Mesenchymal stem cell (in vitro differentiated cells and primary cell): ENCODE measurements around the gene NRXN3.

Source experiments
- DNase-seq: peaks from one replicate; pipeline ENCODE4 v3.0.0-alpha.2; 2013
- H2AFZ ChIP-seq: one replicate; pipeline ENCODE4 v1.6.1; 2013; ENCODE audit warnings: low read depth, mild to moderate bottlenecking, control low read depth, inconsistent platforms, low read length, moderate library complexity
- H2AK5ac ChIP-seq: 2 replicates; pipeline ENCODE4 v1.6.1; 2013; ENCODE audit warnings: low read length, moderate library complexity, mild to moderate bottlenecking, inconsistent platforms; ENCODE audit not compliant: severe bottlenecking
- H2BK120ac ChIP-seq: one replicate; pipeline ENCODE4 v1.6.1; 2013; ENCODE audit warnings: low read depth, mild to moderate bottlenecking, inconsistent platforms, low read length, moderate library complexity
- H2BK12ac ChIP-seq, 2 experiments: one replicate each; pipeline ENCODE4 v1.6.1; 2013; ENCODE audit warnings: inconsistent platforms in 2 of 2, low read length in 2 of 2, mild to moderate bottlenecking in 2 of 2, moderate library complexity in 2 of 2, control low read depth in 1 of 2
- H2BK15ac ChIP-seq: one replicate; pipeline ENCODE4 v1.6.1; 2013; ENCODE audit warnings: mild to moderate bottlenecking, low read depth, inconsistent platforms; ENCODE audit not compliant: poor library complexity, severe bottlenecking
- H2BK5ac ChIP-seq: 2 replicates; pipeline ENCODE4 v1.6.1; 2013; ENCODE audit warnings: low read depth, mild to moderate bottlenecking, low read length, control low read depth, inconsistent platforms; ENCODE audit not compliant: poor library complexity, severe bottlenecking
- H3K14ac ChIP-seq, 2 experiments: one replicate each; pipeline ENCODE4 v1.6.1; 2013; ENCODE audit warnings: inconsistent platforms in 2 of 2, low read length in 2 of 2, control low read depth in 1 of 2, mild to moderate bottlenecking in 1 of 2, moderate library complexity in 1 of 2
- H3K18ac ChIP-seq, 2 experiments: one replicate each; pipeline ENCODE4 v1.6.1; 2013; ENCODE audit warnings: inconsistent platforms in 2 of 2, low read length in 2 of 2, control low read depth in 1 of 2, low read depth in 1 of 2, mild to moderate bottlenecking in 1 of 2
- H3K23ac ChIP-seq, 2 experiments: one replicate each; pipeline ENCODE4 v1.6.1; 2013; ENCODE audit warnings: inconsistent platforms in 2 of 2, low read length in 2 of 2, mild to moderate bottlenecking in 2 of 2, moderate library complexity in 2 of 2, control low read depth in 1 of 2
- H3K27ac ChIP-seq: 2 replicates; pipeline ENCODE4 v1.5.1; 2013; ENCODE audit warnings: mild to moderate bottlenecking, moderate library complexity, low read length, control low read depth, inconsistent platforms; ENCODE audit not compliant: poor library complexity, severe bottlenecking
- H3K27me3 ChIP-seq, 2 experiments: 2 replicates each; pipeline versions ENCODE4 v1.6.1 to v1.7.0; 2013; ENCODE audit warnings: low read length in 2 of 2, mild to moderate bottlenecking in 2 of 2, moderate library complexity in 2 of 2, control low read depth in 1 of 2, inconsistent platforms in 1 of 2; ENCODE audit not compliant: control insufficient read depth in 1 of 2, insufficient read depth in 1 of 2
- H3K36me3 ChIP-seq, 2 experiments: 2 replicates each; pipeline versions ENCODE4 v1.6.1 to v1.7.0; 2013; ENCODE audit warnings: low read length in 2 of 2, control low read depth in 1 of 2, inconsistent platforms in 1 of 2, low read depth in 1 of 2, mild to moderate bottlenecking in 1 of 2; ENCODE audit not compliant: insufficient read depth in 2 of 2, control insufficient read depth in 1 of 2
- H3K4ac ChIP-seq, 2 experiments: one replicate each; pipeline ENCODE4 v1.6.1; 2013; ENCODE audit warnings: inconsistent platforms in 2 of 2, low read length in 2 of 2, mild to moderate bottlenecking in 2 of 2, moderate library complexity in 2 of 2, control low read depth in 1 of 2, low read depth in 1 of 2
- H3K4me1 ChIP-seq: 2 replicates; pipeline ENCODE4 v1.6.1; 2013; ENCODE audit warnings: low read depth, low read length, control low read depth; ENCODE audit not compliant: control insufficient read depth, insufficient read depth
- H3K4me2 ChIP-seq: 2 replicates; pipeline ENCODE4 v1.6.1; 2013; ENCODE audit warnings: low read length, mild to moderate bottlenecking, inconsistent platforms; ENCODE audit not compliant: poor library complexity, severe bottlenecking
- H3K4me3 ChIP-seq, 2 experiments: 2 replicates each; pipeline versions ENCODE4 v1.5.1 to v1.7.0; 2013; ENCODE audit warnings: low read length in 2 of 2, mild to moderate bottlenecking in 2 of 2, control low read depth in 1 of 2, low read depth in 1 of 2; ENCODE audit not compliant: insufficient read depth in 1 of 2
- H3K79me1 ChIP-seq: replicated peaks from 2 replicates; pipeline ENCODE4 v1.6.1; 2013; ENCODE audit warnings: mild to moderate bottlenecking, control low read depth, low read length, inconsistent platforms; ENCODE audit not compliant: poor library complexity, severe bottlenecking
- H3K9ac ChIP-seq: 2 replicates; pipeline ENCODE4 v1.7.0; 2013; ENCODE audit warnings: mild to moderate bottlenecking, low read length, moderate library complexity
- H3K9me3 ChIP-seq: 2 replicates; pipeline ENCODE4 v1.7.0; 2013; ENCODE audit warnings: mild to moderate bottlenecking, low read length; ENCODE audit not compliant: control insufficient read depth
- H4K8ac ChIP-seq: one replicate; pipeline ENCODE4 v1.6.1; 2013; ENCODE audit warnings: inconsistent platforms, mild to moderate bottlenecking, low read length, moderate library complexity
- H4K91ac ChIP-seq: one replicate; pipeline ENCODE4 v1.6.1; 2013; ENCODE audit warnings: mild to moderate bottlenecking, low read length, inconsistent platforms
- WGBS: methylation state at CpG from one replicate; pipeline ENCODE4 v1.1.7; 2013; ENCODE audit warnings: mixed read lengths; 5-methylcytosine and 5-hydroxymethylcytosine counted together

The NRXN3 gene

DNA sequence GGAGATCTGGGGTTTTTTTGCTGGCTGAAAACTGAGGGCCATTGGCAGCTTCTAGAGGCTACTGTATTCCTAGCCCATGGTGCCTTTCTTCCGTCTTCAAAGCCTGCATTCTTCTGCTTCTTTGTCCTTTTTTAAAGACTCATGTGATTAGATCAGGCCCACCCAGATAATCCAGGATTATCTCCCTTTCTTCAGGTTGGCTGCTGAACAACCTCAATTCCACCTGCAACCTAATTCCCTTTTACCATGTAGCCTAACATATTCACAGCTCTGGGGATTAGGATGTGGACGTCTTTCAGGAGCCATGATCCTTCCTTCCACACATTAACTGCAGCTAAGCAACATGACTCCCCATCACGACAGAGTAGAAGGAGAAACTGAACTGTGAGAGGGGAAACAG, 1055.6 kb downstream of the NRXN3 start:
- Histone ChIP-seq H3K23ac (no peak overlapping the region), H3K18ac (no peak overlapping the region), H2BK15ac (no peak overlapping the region), H4K8ac (no peak overlapping the region), H3K4me2 (no peak overlapping the region), H3K36me3 (no peaks in the 10 kb centered on the region), H4K91ac (no peak overlapping the region), H3K4me1 (no peaks in the 10 kb centered on the region), H3K4ac (no peak overlapping the region), H3K9ac (no peak overlapping the region), H3K27ac (no peak overlapping the region), H2BK120ac (no peak overlapping the region), H3K14ac (no peak overlapping the region), H3K9me3 (peaks cover 5% of the 10 kb centered on the region), H3K79me1 (no peaks in the 10 kb centered on the region), H2AFZ (no peak overlapping the region), H2BK12ac (no peak overlapping the region), H3K27me3 (peaks cover 0 to 14% of the 10 kb centered on the region in 2 experiments), H3K4me3 (no peak overlapping the region), H2AK5ac (no peak overlapping the region), H2BK5ac (no peak overlapping the region)
- DNase-seq = no peak
- 87% methylated on average over 1 of the region's 3 CpGs for WGBS

DNA sequence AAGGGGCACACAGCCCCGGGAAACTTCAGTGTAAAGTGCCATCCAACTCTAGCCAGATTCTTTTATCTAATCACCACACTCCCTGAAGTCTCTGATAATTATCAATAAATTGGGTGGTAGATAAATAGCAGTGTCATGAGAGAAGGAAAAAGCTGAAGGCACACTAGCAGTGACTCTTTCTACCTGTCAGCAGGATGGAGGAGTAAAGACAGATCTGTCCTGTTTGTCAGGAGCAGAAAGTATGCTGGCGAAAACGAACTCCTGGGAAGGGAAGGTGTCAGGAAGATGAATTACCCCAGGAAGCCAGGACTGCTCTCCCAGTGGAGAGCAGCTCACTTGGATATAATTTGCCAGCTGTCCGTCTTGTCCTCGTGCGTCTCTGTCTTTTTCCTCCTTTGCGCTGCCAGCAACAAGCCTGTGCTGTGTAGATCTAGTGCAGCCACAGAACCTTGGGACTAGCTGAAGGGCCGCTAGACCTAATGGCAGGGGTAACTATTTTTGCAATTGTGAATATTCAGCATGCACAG, 1059.3 kb downstream of the NRXN3 start:
- Histone ChIP-seq H3K4me2 (no peak overlapping the region), H3K4me1 (no peaks in the 10 kb centered on the region), H2BK120ac (no peak overlapping the region), H3K79me1 (no peaks in the 10 kb centered on the region), H4K8ac (no peak overlapping the region), H3K4ac (no peak overlapping the region), H3K27ac (no peak overlapping the region), H2AFZ (no peak overlapping the region), H3K27me3 (peaks cover 0 to 14% of the 10 kb centered on the region in 2 experiments), H3K18ac (no peak overlapping the region), H4K91ac (no peak overlapping the region), H3K14ac (no peak overlapping the region), H2BK12ac (no peak overlapping the region), H3K4me3 (no peak overlapping the region), H2AK5ac (no peak overlapping the region), H3K36me3 (no peaks in the 10 kb centered on the region), H3K23ac (no peak overlapping the region), H3K9me3 (no peaks in the 10 kb centered on the region), H3K9ac (no peak overlapping the region), H2BK5ac (no peak overlapping the region), H2BK15ac (no peak overlapping the region)
- WGBS = 17% methylated on average over 8 of the region's 8 CpGs
- DNase-seq = no peak

DNA sequence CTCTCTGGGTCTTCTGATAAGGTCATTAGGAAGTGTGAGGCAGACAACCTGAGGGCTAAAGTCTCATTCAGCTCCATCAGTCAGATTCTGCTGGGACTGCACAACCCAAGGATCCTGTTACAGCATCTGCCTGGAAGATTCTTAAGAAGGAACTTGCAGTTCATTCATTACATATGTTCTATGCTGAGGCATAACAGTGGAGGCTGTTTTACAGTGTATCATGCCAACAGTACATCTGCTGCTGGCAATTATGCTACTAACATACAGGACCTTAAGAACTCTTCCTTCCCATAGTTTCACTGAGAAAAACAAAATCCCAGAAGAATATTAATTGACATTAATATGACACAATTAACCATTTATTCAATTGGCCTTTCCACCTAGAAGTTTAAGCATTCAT, 1072.5 kb downstream of the NRXN3 start:
- H2BK12ac ChIP-seq = no peak overlapping the region
- no peak overlapping the region for H3K23ac ChIP-seq
- no peak overlapping the region for H4K91ac ChIP-seq
- H3K4me1 ChIP-seq = no peaks in the 10 kb centered on the region
- H2AFZ ChIP-seq = no peak overlapping the region
- DNase-seq = no peak
- no peak overlapping the region for H2BK120ac ChIP-seq
- H3K4ac ChIP-seq = no peak overlapping the region
- no peak overlapping the region for H3K18ac ChIP-seq
- no peaks in the 10 kb centered on the region for H3K36me3 ChIP-seq
- no peaks in the 10 kb centered on the region for H3K27me3 ChIP-seq
- H3K4me3 ChIP-seq = no peak overlapping the region
- no peaks in the 10 kb centered on the region for H3K9me3 ChIP-seq
- no peak overlapping the region for H3K9ac ChIP-seq
- no peak overlapping the region for H2AK5ac ChIP-seq
- H2BK15ac ChIP-seq = no peak overlapping the region
- H4K8ac ChIP-seq = no peak overlapping the region
- H3K14ac ChIP-seq = no peak overlapping the region
- no peak overlapping the region for H3K27ac ChIP-seq
- no peak overlapping the region for H2BK5ac ChIP-seq
- H3K4me2 ChIP-seq = no peak overlapping the region
- H3K79me1 ChIP-seq = no peaks in the 10 kb centered on the region

DNA sequence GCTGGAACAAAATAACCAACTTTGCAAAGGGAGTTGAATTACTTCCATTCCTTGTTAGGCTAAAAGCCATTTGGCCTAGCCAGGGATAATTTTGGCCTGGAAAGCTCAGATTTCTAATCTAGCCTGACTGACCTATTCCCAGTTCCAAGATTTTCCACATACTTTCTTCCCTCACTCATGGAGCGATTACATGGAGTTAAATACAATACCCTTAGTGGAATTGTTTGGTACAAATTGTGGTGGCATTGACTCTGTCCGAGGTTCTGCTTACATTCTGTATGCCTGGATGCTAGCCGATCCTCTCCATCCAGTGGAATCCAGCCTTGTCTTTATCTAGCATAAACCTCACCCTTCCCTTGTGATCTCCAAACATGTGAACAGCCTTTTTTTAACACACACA, 1076.0 kb downstream of the NRXN3 start:
- no peak overlapping the region for H3K9ac ChIP-seq
- H3K36me3 ChIP-seq = no peaks in the 10 kb centered on the region
- no peak overlapping the region for H3K27ac ChIP-seq
- H3K4me3 ChIP-seq = no peak overlapping the region
- H3K4me2 ChIP-seq = no peak overlapping the region
- no peak overlapping the region for H2BK5ac ChIP-seq
- no peak overlapping the region for H3K4ac ChIP-seq
- no peak for DNase-seq
- H4K8ac ChIP-seq = no peak overlapping the region
- no peaks in the 10 kb centered on the region for H3K4me1 ChIP-seq
- H2AFZ ChIP-seq = no peak overlapping the region
- H4K91ac ChIP-seq = no peak overlapping the region
- H2AK5ac ChIP-seq = no peak overlapping the region
- H2BK12ac ChIP-seq = no peak overlapping the region
- no peak overlapping the region for H3K18ac ChIP-seq
- H2BK15ac ChIP-seq = no peak overlapping the region
- 86% methylated on average over 2 of the region's 3 CpGs for WGBS
- H3K79me1 ChIP-seq = no peaks in the 10 kb centered on the region
- no peaks in the 10 kb centered on the region for H3K9me3 ChIP-seq
- no peak overlapping the region for H3K23ac ChIP-seq
- no peak overlapping the region for H3K14ac ChIP-seq
- no peaks in the 10 kb centered on the region for H3K27me3 ChIP-seq
- H2BK120ac ChIP-seq = no peak overlapping the region
